UCSD-AML1 (cell line): ENCODE measurements around the gene AP4E1.
A peak's percentile ranks its signal among the peaks of the same experiment; 100 is the strongest.
"Not testable (repeated sequence)": the region's sequence is repeated elsewhere in the genome, so short reads cannot be mapped to it uniquely, and the experiment has no call there.

ENCODE experiments used
- DNase-seq: peaks from one replicate; lab custom pipeline; 2025; ENCODE audit not compliant: unreplicated experiment; lab: John Stamatoyannopoulos, UW

AP4E1 gene

DNA sequence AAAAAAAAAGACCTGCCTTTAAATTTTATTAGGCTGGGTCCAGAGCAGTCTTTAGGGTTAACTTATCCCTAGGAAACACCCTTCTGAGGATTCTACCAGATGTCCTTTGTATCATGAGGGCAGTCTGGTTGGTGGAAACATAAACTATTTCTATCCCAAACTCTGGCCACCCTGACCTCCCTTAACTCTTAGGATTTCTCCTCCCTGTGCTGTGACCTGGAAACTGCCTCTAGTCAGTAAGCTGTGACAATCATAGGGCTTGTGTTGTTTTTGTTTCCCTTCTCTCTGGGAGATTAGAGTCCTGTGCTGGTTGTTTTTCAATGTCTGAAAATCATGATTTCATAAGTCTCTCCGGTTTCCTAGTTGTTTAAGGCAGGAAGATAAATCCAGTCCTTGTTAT, 108.1 kb downstream of the AP4E1 start:
- DNase-seq: no peak

DNA sequence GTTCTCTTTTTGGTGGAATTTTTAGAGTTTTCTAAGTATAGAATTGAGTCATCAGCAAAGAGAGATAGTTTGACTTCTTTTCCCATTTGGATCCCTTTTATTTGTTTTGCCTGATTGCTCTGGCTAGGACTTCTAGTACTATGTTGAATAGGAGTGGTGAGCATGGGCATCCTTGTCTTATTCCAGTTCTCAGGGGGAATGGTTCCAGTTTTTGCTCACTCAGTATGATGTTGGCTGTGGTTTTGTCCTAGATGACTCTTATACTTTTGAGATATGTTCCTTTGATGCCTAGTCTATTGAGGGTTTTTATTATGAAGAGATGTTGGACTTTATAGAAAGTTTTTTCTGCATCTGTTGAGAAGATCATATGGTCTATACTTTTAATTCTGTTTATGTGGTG, 113.7 kb downstream of the AP4E1 start:
- no peak for DNase-seq

GRCh38 chr15:51023499-51023898, 115.0 kb downstream of the AP4E1 start:
- DNase-seq: no peak

GRCh38 chr15:51024735-51025453, 116.4 kb downstream of the AP4E1 start:
- DNase-seq: no peak

- DNase-seq: no peak
Observed at GRCh38 chr15:51025454-51025846, 117.0 kb downstream of the AP4E1 start.

DNA sequence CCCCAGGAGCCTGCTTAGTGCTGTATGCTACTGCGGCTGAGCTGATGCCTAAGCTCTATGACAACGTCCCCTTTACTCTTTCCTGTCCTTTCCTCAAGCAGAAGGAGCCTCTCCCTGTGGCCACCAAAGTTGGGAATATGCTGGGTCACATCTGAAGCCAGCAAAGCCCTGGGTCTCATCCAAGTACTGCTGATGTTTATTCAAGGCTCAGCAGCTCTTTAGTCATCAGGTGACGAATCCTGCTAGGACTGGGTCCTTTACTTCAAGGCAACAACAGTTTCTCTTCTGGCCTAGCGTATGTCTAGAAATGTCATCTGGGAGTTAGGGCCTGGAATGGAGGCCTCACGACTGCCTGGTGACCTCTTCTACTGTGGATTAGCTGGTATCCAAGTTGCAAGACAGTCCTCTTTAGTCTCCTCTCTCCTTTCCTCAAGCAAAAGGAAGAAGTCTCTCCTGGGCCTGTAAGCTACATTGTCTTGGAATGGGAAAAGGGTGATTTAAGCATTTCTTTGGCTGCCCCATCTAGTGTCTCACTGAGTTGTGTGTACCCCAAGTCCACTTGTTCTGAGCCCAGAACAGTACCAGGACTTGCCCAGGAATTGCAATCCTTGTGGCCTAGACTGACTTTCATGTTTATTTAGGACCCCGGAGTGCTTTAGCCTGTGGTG, 122.3 kb downstream of the AP4E1 start:
- DNase-seq: no peak

DNA sequence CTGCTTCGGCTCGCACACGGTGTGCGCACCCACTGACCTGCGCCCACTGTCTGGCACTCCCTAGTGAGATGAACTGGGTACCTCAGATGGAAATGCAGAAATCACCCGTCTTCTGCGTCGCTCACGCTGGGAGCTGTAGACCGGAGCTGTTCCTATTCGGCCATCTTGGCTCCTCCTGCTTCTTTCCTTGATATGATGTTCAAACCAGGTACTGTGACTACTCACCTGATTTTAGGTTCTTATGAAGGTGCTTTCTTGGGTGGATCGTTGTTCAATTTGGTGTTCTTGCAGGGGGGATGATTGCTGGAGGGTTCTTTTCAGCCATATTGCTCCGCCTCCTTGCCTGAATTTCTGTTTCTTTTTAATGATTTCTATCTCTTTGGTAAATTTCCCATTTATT, 129.0 kb downstream of the AP4E1 start:
- not testable (repeated sequence) for DNase-seq

DNA sequence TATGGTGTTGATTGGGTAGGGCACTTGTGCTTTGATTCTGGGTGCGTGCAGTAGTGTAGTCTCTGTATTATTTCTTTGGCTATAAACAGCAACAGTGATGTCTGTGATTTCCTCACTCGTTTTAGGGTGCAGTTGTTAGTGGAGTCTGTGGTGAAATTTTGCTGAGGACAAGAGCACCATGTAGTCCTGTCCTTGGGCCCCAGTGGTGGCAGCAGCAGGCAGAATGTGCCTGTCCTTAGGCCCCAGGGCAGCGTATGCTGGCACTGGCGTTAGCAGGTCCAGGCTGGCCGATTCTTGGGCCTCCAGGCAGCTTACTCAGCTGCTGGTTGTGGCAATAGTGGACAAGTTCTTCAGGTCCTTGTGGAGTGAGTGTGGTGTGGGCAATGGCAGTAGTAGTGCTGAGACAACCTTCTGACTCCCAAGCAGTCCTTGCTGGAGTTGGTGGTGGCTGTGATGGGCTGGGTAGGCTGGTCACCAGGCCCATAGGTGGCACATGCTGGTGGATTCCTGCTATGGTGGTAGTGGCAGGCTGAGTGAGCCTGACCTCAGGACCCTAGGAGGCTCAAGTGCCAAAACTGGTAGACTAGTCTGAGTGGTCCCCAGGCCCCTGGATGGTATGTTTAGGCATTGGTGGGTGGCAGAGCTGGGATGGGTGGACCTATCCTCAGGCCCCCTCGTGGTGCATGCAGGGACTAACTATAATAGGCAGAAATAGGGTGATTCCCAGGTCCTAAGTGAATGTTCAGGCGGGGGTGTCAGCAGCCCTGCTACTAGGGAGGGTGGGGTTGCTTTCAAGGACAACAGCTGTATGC, 129.9 kb downstream of the AP4E1 start:
- DNase-seq: no peak

DNA sequence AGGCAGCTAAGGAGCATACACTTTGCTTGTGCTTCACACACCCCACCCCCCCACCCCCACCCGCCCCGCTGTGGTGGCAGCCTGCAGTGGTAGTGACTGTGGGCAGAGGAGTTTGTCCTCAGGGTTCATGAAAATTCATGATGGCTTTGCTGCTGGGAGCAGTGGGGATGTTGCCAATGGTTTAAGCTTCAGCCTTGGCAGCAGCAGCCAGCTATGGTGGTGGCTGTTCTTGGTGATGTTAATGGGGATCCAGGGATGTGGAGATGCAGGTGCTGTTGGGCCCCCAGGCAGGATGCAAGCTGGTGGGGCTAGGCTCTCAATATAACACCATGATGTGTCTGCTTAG, 130.5 kb downstream of the AP4E1 start:
- no peak for DNase-seq

- no peak for DNase-seq
Observed at GRCh38 chr15:51044037-51044727, 135.7 kb downstream of the AP4E1 start.

DNA sequence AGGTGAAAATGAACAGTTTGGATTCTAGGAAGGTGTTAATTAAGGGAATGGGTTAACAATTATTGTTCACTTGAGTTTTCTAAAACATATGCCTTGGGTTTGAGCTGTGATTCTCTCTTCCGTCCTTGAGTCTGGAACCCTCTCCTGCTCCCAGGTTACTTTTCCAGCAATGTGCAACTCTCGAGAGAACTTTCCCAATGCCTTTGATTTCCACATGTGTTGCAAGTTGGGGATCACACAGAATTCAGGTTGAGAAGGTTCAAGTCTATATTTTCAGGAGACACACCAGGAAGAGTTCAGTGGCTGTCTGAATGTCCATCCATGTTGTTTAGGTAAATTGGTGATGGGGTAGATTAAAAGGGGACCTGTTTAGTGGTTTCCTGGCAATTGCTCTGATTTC, 137.5 kb downstream of the AP4E1 start:
- no peak for DNase-seq

DNA sequence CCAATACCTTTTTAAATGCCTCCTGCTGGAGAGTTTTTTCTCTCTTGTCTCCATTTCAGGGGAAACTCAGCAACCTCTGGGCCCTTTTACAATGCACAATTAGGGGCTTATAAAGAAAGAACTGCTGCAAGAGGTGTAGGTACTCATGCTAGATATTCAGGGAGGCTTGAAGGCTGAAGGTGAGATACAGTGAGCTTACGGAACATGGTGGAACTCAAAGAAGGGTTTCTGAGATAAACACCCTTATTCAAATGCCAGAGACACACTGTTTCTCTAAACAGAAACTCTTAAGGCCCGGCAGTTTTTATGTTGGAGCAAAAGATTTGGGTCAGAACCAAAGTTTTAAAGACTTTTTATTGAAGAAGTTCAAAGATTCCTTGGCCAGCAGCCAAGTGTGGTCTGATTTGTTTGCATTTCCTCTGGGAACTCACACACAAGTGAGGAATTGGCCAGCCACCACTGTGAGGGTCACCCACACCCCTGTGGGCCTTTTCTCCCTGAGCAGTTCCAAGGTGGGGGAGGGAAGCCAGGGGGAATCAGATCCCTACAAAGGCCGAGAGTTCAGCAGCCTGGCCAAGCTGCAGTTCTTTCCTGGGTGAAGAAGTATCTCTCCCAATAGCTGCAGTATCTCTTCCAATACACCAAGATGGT, 138.4 kb downstream of the AP4E1 start:
- DNase-seq: no peak

DNA sequence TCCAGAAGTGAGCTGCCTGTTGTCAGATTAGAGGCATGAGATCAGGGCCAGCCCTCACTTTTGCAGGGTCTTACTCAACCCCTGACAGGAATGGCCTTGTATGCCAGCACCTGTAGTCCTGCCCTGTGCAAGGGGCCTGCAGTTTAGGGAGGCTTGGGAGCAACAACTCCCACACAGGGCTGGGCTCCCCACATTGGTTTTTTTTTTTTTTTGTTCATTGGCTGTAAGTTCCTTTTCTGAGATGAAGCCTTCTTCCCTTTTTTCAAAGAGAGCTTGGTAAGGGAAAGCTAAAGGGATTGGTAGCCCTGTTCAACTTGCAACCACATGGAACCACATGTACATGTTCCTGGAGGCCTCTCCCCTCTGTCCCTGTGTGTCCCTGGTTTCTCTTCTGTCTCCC, 139.8 kb downstream of the AP4E1 start:
- peak; percentile 26 for DNase-seq

DNA sequence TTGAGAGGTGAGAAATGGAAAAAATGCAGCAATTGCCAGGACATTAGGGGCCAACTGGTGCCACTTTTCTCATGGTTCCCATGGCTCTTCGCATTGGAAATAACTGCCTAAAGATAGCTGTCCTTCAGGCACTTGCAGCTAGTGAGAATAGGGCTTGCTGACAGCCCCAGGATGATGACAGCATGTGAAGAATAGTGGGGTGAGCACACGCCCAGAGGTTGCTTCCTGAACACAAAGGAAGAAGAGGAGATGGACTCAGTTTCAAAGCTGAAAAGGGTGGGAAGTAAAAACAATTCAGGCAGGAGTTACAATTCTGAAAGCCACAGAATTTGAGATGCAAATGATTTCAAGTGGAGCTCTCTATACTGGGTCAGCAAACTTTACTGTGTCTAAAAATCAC, 140.6 kb downstream of the AP4E1 start:
- no peak for DNase-seq

DNA sequence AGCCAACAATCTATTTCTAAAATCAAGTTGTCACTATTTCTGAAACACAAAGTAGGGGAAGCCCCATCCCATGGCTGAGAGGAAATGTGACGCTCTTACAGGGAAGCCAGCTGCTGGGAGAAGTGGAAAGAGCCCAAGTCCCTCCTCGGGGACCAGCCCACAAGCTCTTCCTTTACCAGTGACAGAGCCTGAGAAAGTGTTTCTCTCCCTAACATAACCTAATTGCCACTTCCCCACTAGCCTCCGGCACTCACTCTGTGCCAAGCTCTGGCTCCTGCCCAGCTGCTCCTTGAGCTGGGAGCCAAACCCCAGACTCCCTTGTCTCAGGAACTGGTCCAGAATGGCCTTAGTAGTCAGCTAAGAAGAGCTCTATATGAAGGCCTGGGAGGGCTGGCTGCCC, 143.3 kb downstream of the AP4E1 start:
- DNase-seq: no peak

DNA sequence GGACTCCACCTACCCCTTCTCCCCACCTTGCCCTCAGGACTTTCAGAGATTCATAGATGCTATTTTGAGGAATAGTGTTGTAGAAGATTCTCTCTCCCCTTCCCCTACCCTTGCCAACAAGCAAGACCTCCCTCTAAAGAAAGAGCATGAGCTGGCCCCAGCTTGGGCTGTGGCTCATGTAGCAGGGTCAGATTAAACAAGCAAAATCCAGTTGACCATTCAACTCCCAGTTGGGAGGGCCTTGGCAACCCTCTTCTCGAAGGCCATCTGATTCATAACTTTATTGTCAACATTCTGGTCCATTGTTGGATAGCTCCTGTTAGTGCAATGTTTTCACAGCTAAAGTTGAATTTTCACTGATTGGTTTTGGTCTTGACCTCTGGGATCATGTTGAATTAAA, 145.1 kb downstream of the AP4E1 start:
- no peak for DNase-seq

DNA sequence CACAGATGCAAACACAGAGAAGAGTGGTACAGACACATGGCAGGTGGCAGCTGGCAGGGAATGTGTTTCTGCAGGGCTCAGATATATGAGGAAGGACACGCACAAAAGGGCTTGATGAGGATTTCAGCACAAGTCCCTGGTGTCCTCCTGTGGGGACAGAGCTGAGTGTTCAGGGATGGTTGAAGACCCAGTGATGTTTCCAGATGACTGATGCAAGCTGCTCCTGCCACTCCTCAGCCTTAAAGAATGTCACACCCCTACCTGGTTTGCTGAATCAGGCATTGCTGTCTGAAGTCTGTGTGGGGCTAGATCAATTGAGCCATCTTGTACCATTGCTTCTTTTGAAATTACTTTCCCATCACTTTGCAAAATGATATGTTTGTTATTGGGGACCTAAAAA, 146.1 kb downstream of the AP4E1 start:
- no peak for DNase-seq
